Measurements from ENCODE around the gene SSTR5. TPM values are rescaled to one million over a fixed set of nuclear protein-coding genes. Genes with fewer than 3 reads are reported as not detected.

SSTR5 gene
- total and polyA plus RNA-seq, 2 donors (not counting 1 experiment from before 2014, with no cell fraction given), result not detected

- H3K4me2 ChIP-seq (replicated peaks; ENCODE audit: low read depth, low read length, poor library complexity, severe bottlenecking), result no peak overlapping the region
- WGBS (ENCODE audit: insufficient coverage), result 86% methylated on average over 11 of the region's 11 CpGs
- Mint-ChIP-seq H3K9me3 (ENCODE audit: insufficient read depth) (no peaks in the 10 kb centered on the region), H3K27ac (peak overlapping the region; percentile 46), H3K4me3 (no peak overlapping the region), H3K4me1 (peaks cover 4% of the 10 kb centered on the region), H3K27me3 (no peaks in the 10 kb centered on the region)
- POLR2A ChIA-PET, result no interaction called here
- no peaks in the 10 kb centered on the region for H4K20me1 ChIP-seq (ENCODE audit: control insufficient read depth, insufficient read depth, low read length, poor library complexity, severe bottlenecking)
- no peak overlapping the region for H3K4me3 ChIP-seq (ENCODE audit: control extremely low read depth in 1 of 5, extremely low read depth in 1 of 5, insufficient read depth in 1 of 5, low read depth in 2 of 5, low read length in 4 of 5)
- intact Hi-C loops (cut with micrococcal nuclease), result no loop called here
- no peaks in the 10 kb centered on the region for H3K79me2 ChIP-seq (ENCODE audit: control insufficient read depth, insufficient read depth, low read length)
- H3K4me1 ChIP-seq (ENCODE audit: control insufficient read depth in 2 of 2, insufficient read depth in 2 of 2, low read length in 2 of 2), result peaks cover 0 to 6% of the 10 kb centered on the region in 2 donors
- no peaks in the 10 kb centered on the region for H3K27me3 ChIP-seq (replicated peaks in 1 of 4; ENCODE audit: control extremely low read depth in 1 of 4, control insufficient read depth in 3 of 4, insufficient read depth in 4 of 4, low read length in 3 of 4)
- TF ChIP-seq, protein P1, sequence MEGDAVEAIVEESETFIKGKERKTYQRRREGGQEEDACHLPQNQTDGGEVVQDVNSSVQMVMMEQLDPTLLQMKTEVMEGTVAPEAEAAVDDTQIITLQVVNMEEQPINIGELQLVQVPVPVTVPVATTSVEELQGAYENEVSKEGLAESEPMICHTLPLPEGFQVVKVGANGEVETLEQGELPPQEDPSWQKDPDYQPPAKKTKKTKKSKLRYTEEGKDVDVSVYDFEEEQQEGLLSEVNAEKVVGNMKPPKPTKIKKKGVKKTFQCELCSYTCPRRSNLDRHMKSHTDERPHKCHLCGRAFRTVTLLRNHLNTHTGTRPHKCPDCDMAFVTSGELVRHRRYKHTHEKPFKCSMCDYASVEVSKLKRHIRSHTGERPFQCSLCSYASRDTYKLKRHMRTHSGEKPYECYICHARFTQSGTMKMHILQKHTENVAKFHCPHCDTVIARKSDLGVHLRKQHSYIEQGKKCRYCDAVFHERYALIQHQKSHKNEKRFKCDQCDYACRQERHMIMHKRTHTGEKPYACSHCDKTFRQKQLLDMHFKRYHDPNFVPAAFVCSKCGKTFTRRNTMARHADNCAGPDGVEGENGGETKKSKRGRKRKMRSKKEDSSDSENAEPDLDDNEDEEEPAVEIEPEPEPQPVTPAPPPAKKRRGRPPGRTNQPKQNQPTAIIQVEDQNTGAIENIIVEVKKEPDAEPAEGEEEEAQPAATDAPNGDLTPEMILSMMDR (IDR thresholded peaks at IDR 0.05), result no peak
- no peak for TF ChIP-seq EZH2 (IDR thresholded peaks at IDR 0.05; ENCODE audit: borderline replicate concordance, insufficient read depth, low read depth, low read length, poor library complexity, severe bottlenecking)
- ATAC-seq (ENCODE audit: low read depth), result no peak
- peaks cover 0 to 2% (median 0%) of the 10 kb centered on the region in 3 donors for H3K9me3 ChIP-seq (ENCODE audit: control extremely low read depth in 1 of 3, control insufficient read depth in 2 of 3, insufficient read depth in 1 of 3, low read length in 2 of 3)
- no peak for DNase-seq
- H3K27ac ChIP-seq (ENCODE audit: low read length in 2 of 2), result no peak overlapping the region
- H3K9ac ChIP-seq (ENCODE audit: low read length), result no peak overlapping the region
- H2AFZ ChIP-seq (ENCODE audit: insufficient read depth, low read depth, low read length, poor library complexity, severe bottlenecking), result no peak overlapping the region
- CTCF ChIA-PET, result no interaction called here
- H3K36me3 ChIP-seq (replicated peaks in 1 of 2; ENCODE audit: control extremely low read depth in 1 of 2, control insufficient read depth in 1 of 2, extremely low read depth in 1 of 2, insufficient read depth in 2 of 2, low read length in 1 of 2), result no peaks in the 10 kb centered on the region
Observed at GRCh38 chr16:1124795-1125194, 52.2 kb downstream of the SSTR5 start.

- H3K4me3 Mint-ChIP-seq, result no peak overlapping the region
- intact Hi-C loops (cut with micrococcal nuclease), result no loop called here
- H3K4me1 Mint-ChIP-seq, result no peaks in the 10 kb centered on the region
- no peak overlapping the region for H3K27ac ChIP-seq (ENCODE audit: low read length in 2 of 2)
- DNase-seq (no peak), ATAC-seq (ENCODE audit: low read depth) (no peak)
- H3K9me3 ChIP-seq (ENCODE audit: control extremely low read depth in 1 of 3, control insufficient read depth in 2 of 3, insufficient read depth in 1 of 3, low read length in 2 of 3), result peaks cover 0 to 5% (median 0%) of the 10 kb centered on the region in 3 donors
- H3K27ac Mint-ChIP-seq, result no peak overlapping the region
- no peak overlapping the region for H3K9ac ChIP-seq (ENCODE audit: low read length)
- no peaks in the 10 kb centered on the region for H3K4me1 ChIP-seq (ENCODE audit: control insufficient read depth in 2 of 2, insufficient read depth in 2 of 2, low read length in 2 of 2)
- no peaks in the 10 kb centered on the region for H3K27me3 ChIP-seq (replicated peaks in 1 of 4; ENCODE audit: control extremely low read depth in 1 of 4, control insufficient read depth in 3 of 4, insufficient read depth in 4 of 4, low read length in 3 of 4)
- CTCF ChIA-PET, result no interaction called here
- H3K36me3 ChIP-seq (replicated peaks in 1 of 2; ENCODE audit: control extremely low read depth in 1 of 2, control insufficient read depth in 1 of 2, extremely low read depth in 1 of 2, insufficient read depth in 2 of 2, low read length in 1 of 2), result no peaks in the 10 kb centered on the region
- no peak overlapping the region for H3K4me3 ChIP-seq (ENCODE audit: control extremely low read depth in 1 of 5, extremely low read depth in 1 of 5, insufficient read depth in 1 of 5, low read depth in 2 of 5, low read length in 4 of 5)
- no peak overlapping the region for H3K4me2 ChIP-seq (replicated peaks; ENCODE audit: low read depth, low read length, poor library complexity, severe bottlenecking)
- POLR2A ChIA-PET, result no interaction called here
- no peak overlapping the region for H2AFZ ChIP-seq (ENCODE audit: insufficient read depth, low read depth, low read length, poor library complexity, severe bottlenecking)
- no peaks in the 10 kb centered on the region for H3K9me3 Mint-ChIP-seq (ENCODE audit: insufficient read depth)
- no peaks in the 10 kb centered on the region for H4K20me1 ChIP-seq (ENCODE audit: control insufficient read depth, insufficient read depth, low read length, poor library complexity, severe bottlenecking)
- H3K79me2 ChIP-seq (ENCODE audit: control insufficient read depth, insufficient read depth, low read length), result no peaks in the 10 kb centered on the region
- WGBS (ENCODE audit: insufficient coverage), result 36% methylated on average over 18 of the region's 18 CpGs
- no peak for TF ChIP-seq EZH2 (IDR thresholded peaks at IDR 0.05; ENCODE audit: borderline replicate concordance, insufficient read depth, low read depth, low read length, poor library complexity, severe bottlenecking)
- TF ChIP-seq, protein P1 (IDR thresholded peaks at IDR 0.05), result no peak
- no peaks in the 10 kb centered on the region for H3K27me3 Mint-ChIP-seq
Observed at GRCh38 chr16:1125471-1125870, 52.9 kb downstream of the SSTR5 start.

Measured in B cell (primary cell).